HCT116 (cell line): Measurements from ENCODE around the gene PLD1.

Source experiments
- CEBPB ChIP-seq: IDR thresholded peaks from 2 replicates; pipeline ENCODE4 v1.6.1; 2012; ENCODE audit warnings: low read depth
- CTCF ChIP-seq, 3 experiments: fragments of 200-600 bp in 1 of 3; sonication (generic) in 1 of 3; IDR thresholded peaks in 2 of 3; conservative IDR thresholded peaks in 1 of 3; 2 replicates each; pipeline ENCODE4 v1.5.1; 2012 to 2017; ENCODE audit warnings: low read depth in 2 of 3, low read length in 2 of 3, antibody characterized with exemption in 1 of 3, borderline replicate concordance in 1 of 3, control low read depth in 1 of 3, mild to moderate bottlenecking in 1 of 3, mixed read lengths in 1 of 3, mixed run types in 1 of 3, moderate library complexity in 1 of 3; ENCODE audit not compliant: insufficient read depth in 1 of 3
- EZH2 ChIP-seq: fragments of 200-600 bp; sonication (generic); IDR thresholded peaks from 2 replicates; pipeline ENCODE4 v1.6.1; 2017; ENCODE audit warnings: antibody characterized with exemption, mixed run types
- POLR2A ChIP-seq: IDR thresholded peaks from 2 replicates; pipeline ENCODE4 v1.7.0; 2011; ENCODE audit warnings: borderline replicate concordance; ENCODE audit not compliant: insufficient read depth, insufficient read length; ENCODE audit errors: extremely low read depth
- POLR2AphosphoS5 ChIP-seq: IDR thresholded peaks from 2 replicates; pipeline ENCODE4 v1.6.1; 2011; ENCODE audit warnings: mild to moderate bottlenecking, low read depth, low read length, moderate library complexity
- RAD21 ChIP-seq: IDR thresholded peaks from 2 replicates; pipeline ENCODE4 v1.6.1; 2012; ENCODE audit warnings: low read depth, mild to moderate bottlenecking
- REST ChIP-seq: IDR thresholded peaks from 2 replicates; pipeline ENCODE4 v1.6.1; 2012; ENCODE audit warnings: low read depth
- SP1 ChIP-seq: IDR thresholded peaks from 2 replicates; pipeline ENCODE4 v1.6.1; 2012; ENCODE audit warnings: low read depth
- ZBTB33 ChIP-seq: IDR thresholded peaks from 2 replicates; pipeline ENCODE4 v1.6.1; 2011; ENCODE audit warnings: mild to moderate bottlenecking, low read length, moderate library complexity; ENCODE audit not compliant: insufficient replicate concordance; ENCODE audit errors: extremely low read depth

- no peak for TF ChIP-seq POLR2A
- TF ChIP-seq RAD21 = no peak
- no peak for TF ChIP-seq EZH2
- TF ChIP-seq SP1 = no peak
- TF ChIP-seq REST = no peak
- no peak for TF ChIP-seq CTCF (IDR thresholded peaks at IDR 0.05 in 2 of 3, conservative IDR thresholded peaks at IDR 0.05 in 1 of 3; ENCODE audit: borderline replicate concordance in 1 of 3, insufficient read depth in 1 of 3, low read depth in 2 of 3, low read length in 2 of 3)
- TF ChIP-seq POLR2AphosphoS5 = no peak
- TF ChIP-seq CEBPB = no peak
- TF ChIP-seq ZBTB33 = no peak
Observed at GRCh38 chr3:171802590-171802956, 7.7 kb downstream of the PLD1 start.
